Brain microvascular endothelial cell (primary cell): ENCODE data around the gene LRRC45.

Source experiments
- DNase-seq: peaks from one replicate; pipeline ENCODE4 v3.0.0-alpha.2; 2020
- H3K27ac ChIP-seq: fragments of 250-450 bp; sonication (Bioruptor Pico); 2 replicates; pipeline ENCODE4 v1.5.1; 2020; ENCODE audit warnings: mild to moderate bottlenecking, moderate library complexity
- H3K27me3 ChIP-seq: fragments of 250-450 bp; sonication (Bioruptor Pico); replicated peaks from 2 replicates; pipeline ENCODE4 v1.5.1; 2020; ENCODE audit warnings: mild to moderate bottlenecking
- H3K36me3 ChIP-seq: fragments of 250-450 bp; sonication (Bioruptor Pico); replicated peaks from 2 replicates; pipeline ENCODE4 v1.5.1; 2020; ENCODE audit warnings: mild to moderate bottlenecking
- H3K4me3 ChIP-seq: 2 replicates; pipeline ENCODE4 v1.5.1; 2011; ENCODE audit warnings: low read depth, mild to moderate bottlenecking, control low read depth, low read length, moderate library complexity
- CTCF ChIP-seq: IDR thresholded peaks from 2 replicates; pipeline ENCODE4 v1.5.1; 2011; ENCODE audit warnings: low read depth, mild to moderate bottlenecking, moderate library complexity, low read length, control low read depth, inconsistent platforms; ENCODE audit errors: missing control alignments
- in situ Hi-C: cut with HindIII; loops from 2 replicates; pipeline ENCODE4 v1.10.0; 2017; ENCODE audit warnings: low sequenced_read_pairs, low pct_ligation_motif_present

The LRRC45 gene

DNA sequence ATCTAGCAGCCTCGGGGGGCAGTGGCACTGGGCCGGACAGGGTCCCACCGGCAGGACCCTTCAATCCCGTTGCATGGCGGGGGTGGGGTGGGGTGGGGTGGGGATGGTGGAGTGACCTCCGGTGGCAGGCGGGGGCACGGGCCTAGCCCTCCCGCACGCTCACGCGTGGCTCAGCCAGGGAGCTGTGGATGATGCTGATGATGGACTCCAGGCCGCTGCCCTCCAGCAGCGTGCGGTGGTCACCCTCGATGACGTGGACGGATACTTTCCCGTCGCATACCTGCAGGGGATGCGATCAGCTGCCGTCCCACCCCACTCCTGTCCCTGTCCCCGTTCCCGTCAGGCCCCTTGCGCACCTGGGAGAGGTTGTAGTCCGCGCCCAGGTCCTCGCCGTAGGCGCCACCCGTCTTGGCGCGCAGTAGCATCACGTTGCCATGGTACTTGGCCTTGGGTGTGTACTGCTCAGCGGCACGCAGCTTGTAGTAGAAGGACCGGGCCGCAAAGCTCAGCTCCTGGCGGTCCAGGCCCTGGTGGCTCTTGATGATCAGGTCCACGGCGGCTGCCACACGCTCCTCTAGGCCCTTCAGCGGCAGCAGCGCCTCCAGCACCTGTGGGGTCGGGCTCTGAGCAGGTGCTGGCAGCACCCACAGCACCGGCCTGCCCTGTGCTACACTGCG, 56.0 kb downstream of the LRRC45 start:
- Histone ChIP-seq H3K27ac (no peak overlapping the region), H3K36me3 (peaks cover 69% of the 10 kb centered on the region), H3K27me3 (no peaks in the 10 kb centered on the region), H3K4me3 (no peak overlapping the region)
- no peak for DNase-seq
- in situ Hi-C loops, result no loop called here
- no peak for TF ChIP-seq CTCF

GRCh38 chr17:82080048-82080788, 57.1 kb downstream of the LRRC45 start:
- Histone ChIP-seq H3K27ac (no peak overlapping the region), H3K4me3 (no peak overlapping the region), H3K27me3 (no peaks in the 10 kb centered on the region), H3K36me3 (peaks cover 80% of the 10 kb centered on the region)
- no peak for TF ChIP-seq CTCF
- in situ Hi-C loops, result no loop called here
- no peak for DNase-seq
